ENCODE data around the gene HPGD.

- TF ChIP-seq CTCF (IDR thresholded peaks at IDR 0.05) (no peak), USF1 (IDR thresholded peaks at IDR 0.05; ENCODE audit: borderline replicate concordance, low read depth) (no peak), TAF1 (IDR thresholded peaks at IDR 0.05; ENCODE audit: borderline replicate concordance, low read depth, low read length) (no peak), NRF1 (IDR thresholded peaks at IDR 0.05; ENCODE audit: low read depth, low read length) (no peak), MAX (IDR thresholded peaks at IDR 0.05; ENCODE audit: low read depth) (no peak), ZBTB33 (IDR thresholded peaks at IDR 0.05; ENCODE audit: borderline replicate concordance, low read depth) (no peak), SIN3A (IDR thresholded peaks at IDR 0.05; ENCODE audit: borderline replicate concordance, low read depth, low read length) (no peak), FOXJ3 (CRISPR knock-in tag; IDR thresholded peaks at IDR 0.05) (no peak), FOSL2 (IDR thresholded peaks at IDR 0.05; ENCODE audit: borderline replicate concordance, low read depth) (no peak), CHD2 (IDR thresholded peaks at IDR 0.05; ENCODE audit: low read length, partially characterized antibody) (no peak), JUND (IDR thresholded peaks at IDR 0.05) (no peak), YY1 (IDR thresholded peaks at IDR 0.05; ENCODE audit: low read depth) (no peak), MEF2A (IDR thresholded peaks at IDR 0.05; ENCODE audit: borderline replicate concordance, low read depth) (no peak)
Measured at GRCh38 chr4:174505892-174506291, 16.4 kb downstream of the HPGD start.

Measured in SK-N-SH (cell line).